Mesendoderm (in vitro differentiated cells): ENCODE data around the gene PPM1E.

ENCODE experiments used
- DNase-seq: peaks from one replicate; pipeline ENCODE4 v3.0.0; 2013
- H2AK5ac ChIP-seq: 2 replicates; pipeline ENCODE4 v1.6.1; 2013; ENCODE audit warnings: low read length, inconsistent platforms
- H2BK120ac ChIP-seq: 2 replicates; pipeline ENCODE4 v1.6.1; 2013; ENCODE audit warnings: low read depth, mild to moderate bottlenecking, low read length, moderate library complexity, mixed read lengths
- H2BK15ac ChIP-seq: replicated peaks from 2 replicates; pipeline ENCODE4 v1.6.1; 2013; ENCODE audit warnings: low read depth, mild to moderate bottlenecking, moderate library complexity
- H2BK5ac ChIP-seq: 2 replicates; pipeline ENCODE4 v1.6.1; 2013; ENCODE audit warnings: low read length, inconsistent platforms
- H3K18ac ChIP-seq: 2 replicates; pipeline ENCODE4 v1.6.1; 2013; ENCODE audit warnings: mild to moderate bottlenecking, low read length, mixed read lengths
- H3K23ac ChIP-seq: one replicate; pipeline ENCODE4 v1.6.1; 2013; ENCODE audit warnings: low read length
- H3K27ac ChIP-seq: 2 replicates; pipeline ENCODE4 v1.5.1; 2013; ENCODE audit warnings: low read depth, mild to moderate bottlenecking, inconsistent platforms, low read length, moderate library complexity
- H3K27me3 ChIP-seq: 2 replicates; pipeline ENCODE4 v1.6.1; 2013; ENCODE audit warnings: low read length, control low read depth, mild to moderate bottlenecking, inconsistent platforms; ENCODE audit not compliant: insufficient read depth, poor library complexity
- H3K36me3 ChIP-seq: 2 replicates; pipeline ENCODE4 v1.6.1; 2013; ENCODE audit warnings: low read length, inconsistent platforms; ENCODE audit not compliant: control insufficient read depth, insufficient read depth
- H3K4ac ChIP-seq: one replicate; pipeline ENCODE4 v1.6.1; 2013; ENCODE audit warnings: low read depth, mild to moderate bottlenecking, low read length, moderate library complexity
- H3K4me1 ChIP-seq: 2 replicates; pipeline ENCODE4 v1.6.1; 2013; ENCODE audit warnings: low read depth, low read length, inconsistent platforms; ENCODE audit not compliant: control insufficient read depth
- H3K4me2 ChIP-seq: 2 replicates; pipeline ENCODE4 v1.6.1; 2013; ENCODE audit warnings: low read length
- H3K4me3 ChIP-seq: 2 replicates; pipeline ENCODE4 v1.5.1; 2013; ENCODE audit warnings: mild to moderate bottlenecking, low read length
- H3K56ac ChIP-seq: one replicate; pipeline ENCODE4 v1.6.1; 2013; ENCODE audit warnings: low read length
- H3K79me1 ChIP-seq: 2 replicates; pipeline ENCODE4 v1.6.1; 2013; ENCODE audit warnings: low read length, inconsistent platforms
- H3K79me2 ChIP-seq: 2 replicates; pipeline ENCODE4 v1.6.1; 2013; ENCODE audit warnings: mild to moderate bottlenecking, low read length; ENCODE audit not compliant: control insufficient read depth, insufficient read depth
- H3K9ac ChIP-seq: 2 replicates; pipeline ENCODE4 v1.6.1; 2013; ENCODE audit warnings: low read length, inconsistent platforms
- H4K5ac ChIP-seq: one replicate; pipeline ENCODE4 v1.6.1; 2013; ENCODE audit warnings: low read length
- H4K8ac ChIP-seq: one replicate; pipeline ENCODE4 v1.6.1; 2013; ENCODE audit warnings: low read depth, mild to moderate bottlenecking, control low read depth, low read length, moderate library complexity
- WGBS: extraction: QIAGEN DNeasy Blood & Tissue Kit; methylation state at CpG from one replicate; pipeline ENCODE4 v1.1.7; 2013; ENCODE audit warnings: low lambda C conversion rate, missing lambda C conversion rate; ENCODE audit not compliant: insufficient coverage; ENCODE audit errors: extremely low coverage; 5-methylcytosine and 5-hydroxymethylcytosine counted together

Gene PPM1E

GRCh38 chr17:58995247-58995940 lies 239.7 kb downstream of the PPM1E start:
- no peak overlapping the region for H3K4ac ChIP-seq

GRCh38 chr17:58996968-58997367 lies 241.3 kb downstream of the PPM1E start:
- no peaks in the 10 kb centered on the region for H3K79me1 ChIP-seq
- no peak overlapping the region for H3K4me3 ChIP-seq
- no peak overlapping the region for H2BK120ac ChIP-seq
- no peak overlapping the region for H2BK15ac ChIP-seq
- H3K27ac ChIP-seq = no peak overlapping the region
- H3K36me3 ChIP-seq = no peaks in the 10 kb centered on the region
- H2BK5ac ChIP-seq = no peak overlapping the region
- H3K27me3 ChIP-seq = no peaks in the 10 kb centered on the region
- no peak overlapping the region for H3K4ac ChIP-seq
- no peak overlapping the region for H4K8ac ChIP-seq
- H3K9ac ChIP-seq = no peak overlapping the region
- H3K4me1 ChIP-seq = no peaks in the 10 kb centered on the region
- no CpG with 5 or more reads among the region's 4 CpGs for WGBS
- no peak overlapping the region for H2AK5ac ChIP-seq
- no peak overlapping the region for H3K4me2 ChIP-seq
- H3K23ac ChIP-seq = no peak overlapping the region
- no peak overlapping the region for H3K56ac ChIP-seq
- no peak for DNase-seq
- no peak overlapping the region for H4K5ac ChIP-seq
- no peak overlapping the region for H3K18ac ChIP-seq
- no peaks in the 10 kb centered on the region for H3K79me2 ChIP-seq

More at GRCh38 chr17:58995247-58995940, 239.7 kb downstream of the PPM1E start:
- Histone ChIP-seq H3K9ac (no peak overlapping the region), H3K36me3 (no peaks in the 10 kb centered on the region), H3K4me1 (no peaks in the 10 kb centered on the region), H3K4me2 (no peak overlapping the region), H3K27ac (no peak overlapping the region), H3K18ac (no peak overlapping the region), H4K8ac (no peak overlapping the region), H3K4me3 (no peak overlapping the region), H2BK120ac (no peak overlapping the region), H2BK15ac (no peak overlapping the region), H4K5ac (no peak overlapping the region), H2BK5ac (no peak overlapping the region), H3K79me2 (no peaks in the 10 kb centered on the region), H3K79me1 (no peaks in the 10 kb centered on the region), H2AK5ac (no peak overlapping the region), H3K23ac (no peak overlapping the region), H3K27me3 (no peaks in the 10 kb centered on the region), H3K56ac (no peak overlapping the region)
- WGBS = no CpG with 5 or more reads among the region's 7 CpGs
- no peak for DNase-seq

GRCh38 chr17:58997756-58998553 lies 242.3 kb downstream of the PPM1E start:
- Histone ChIP-seq H3K4ac (no peak overlapping the region), H3K23ac (no peak overlapping the region), H3K18ac (no peak overlapping the region), H2BK5ac (no peak overlapping the region), H4K5ac (no peak overlapping the region), H3K9ac (no peak overlapping the region), H3K4me3 (no peak overlapping the region), H3K56ac (no peak overlapping the region), H3K27me3 (no peaks in the 10 kb centered on the region), H2BK15ac (no peak overlapping the region), H3K4me1 (no peaks in the 10 kb centered on the region), H3K36me3 (no peaks in the 10 kb centered on the region), H2AK5ac (no peak overlapping the region), H3K79me1 (no peaks in the 10 kb centered on the region), H3K79me2 (no peaks in the 10 kb centered on the region), H3K27ac (no peak overlapping the region), H3K4me2 (no peak overlapping the region), H2BK120ac (no peak overlapping the region), H4K8ac (no peak overlapping the region)
- WGBS = no CpG with 5 or more reads among the region's 7 CpGs
- DNase-seq = no peak

- Histone ChIP-seq H2BK15ac (no peak overlapping the region), H3K9ac (no peak overlapping the region), H3K27me3 (no peaks in the 10 kb centered on the region), H3K23ac (no peak overlapping the region), H2AK5ac (no peak overlapping the region), H4K8ac (no peak overlapping the region), H3K79me1 (no peaks in the 10 kb centered on the region), H3K4me3 (no peak overlapping the region), H2BK120ac (no peak overlapping the region), H2BK5ac (no peak overlapping the region), H3K27ac (no peak overlapping the region), H4K5ac (no peak overlapping the region), H3K36me3 (no peaks in the 10 kb centered on the region), H3K4me1 (no peaks in the 10 kb centered on the region), H3K18ac (no peak overlapping the region), H3K79me2 (no peaks in the 10 kb centered on the region), H3K4me2 (no peak overlapping the region), H3K56ac (no peak overlapping the region), H3K4ac (no peak overlapping the region)
- DNase-seq = no peak
- WGBS = no CpG with 5 or more reads among the region's 4 CpGs
Measured at GRCh38 chr17:58998871-58999270, 243.2 kb downstream of the PPM1E start.

- Histone ChIP-seq H4K8ac (no peak overlapping the region), H3K4me2 (no peak overlapping the region), H2BK5ac (no peak overlapping the region), H3K56ac (no peak overlapping the region), H3K36me3 (no peaks in the 10 kb centered on the region), H3K27ac (no peak overlapping the region), H3K79me2 (no peaks in the 10 kb centered on the region), H3K27me3 (no peaks in the 10 kb centered on the region), H3K4me3 (no peak overlapping the region), H4K5ac (no peak overlapping the region), H3K9ac (no peak overlapping the region), H3K4me1 (no peaks in the 10 kb centered on the region), H3K4ac (no peak overlapping the region), H3K18ac (no peak overlapping the region), H2BK15ac (no peak overlapping the region), H2AK5ac (no peak overlapping the region), H3K79me1 (no peaks in the 10 kb centered on the region), H2BK120ac (no peak overlapping the region), H3K23ac (no peak overlapping the region)
- DNase-seq = no peak
- no CpG with 5 or more reads among the region's 1 CpG for WGBS
Measured at GRCh38 chr17:58999500-58999899, 243.8 kb downstream of the PPM1E start.
